SIG-M5 (cell line): ENCODE results near the gene TRANK1.

Source experiments
- DNase-seq: peaks from one replicate; lab custom pipeline; 2025; lab: John Stamatoyannopoulos, UW

Gene TRANK1

DNA sequence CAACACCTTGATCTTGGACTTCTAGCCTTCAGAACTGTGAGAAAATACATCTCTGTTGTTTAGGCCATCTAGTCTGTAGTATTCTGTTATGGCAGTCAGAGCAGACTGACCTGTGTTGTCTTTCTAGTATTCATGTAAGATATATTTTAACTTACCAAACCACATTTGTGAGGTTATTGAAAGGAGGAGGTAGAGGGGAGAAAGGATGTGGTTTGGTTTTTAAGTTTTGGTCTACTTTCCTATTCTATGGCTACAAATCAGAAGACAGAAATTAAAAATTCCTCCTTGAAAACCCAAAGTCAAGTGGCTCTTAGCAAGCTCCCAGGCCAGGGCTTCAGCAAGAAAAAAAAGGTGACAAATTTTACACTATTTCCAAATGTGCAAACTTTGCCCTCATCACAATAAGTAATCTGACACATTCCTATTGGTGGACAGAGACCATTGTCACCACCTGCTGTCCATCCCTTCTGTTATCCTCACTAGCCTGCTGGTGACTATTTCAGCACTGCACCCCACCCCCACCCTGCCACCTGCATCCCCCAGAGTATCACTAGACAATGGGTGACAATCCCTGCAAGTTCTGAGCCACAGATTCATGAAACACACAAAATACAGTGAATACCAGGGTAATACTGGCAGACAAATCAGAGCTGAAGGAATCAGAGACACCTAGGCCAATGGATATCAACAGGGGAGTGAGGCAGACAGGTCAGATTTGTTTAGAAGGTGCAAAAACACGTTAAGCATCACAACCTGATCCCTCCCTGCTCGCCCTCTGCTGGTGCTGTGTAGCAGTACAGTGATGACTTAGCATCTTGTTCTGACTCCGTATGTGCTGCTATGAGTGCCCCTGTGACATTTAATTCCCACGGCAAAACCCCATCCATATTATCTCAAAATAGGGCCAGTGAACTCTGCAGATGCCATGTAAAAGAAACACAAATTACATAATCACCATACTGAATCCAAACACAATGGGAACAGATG, 101.5 kb downstream of the TRANK1 start:
- no peak for DNase-seq

DNA sequence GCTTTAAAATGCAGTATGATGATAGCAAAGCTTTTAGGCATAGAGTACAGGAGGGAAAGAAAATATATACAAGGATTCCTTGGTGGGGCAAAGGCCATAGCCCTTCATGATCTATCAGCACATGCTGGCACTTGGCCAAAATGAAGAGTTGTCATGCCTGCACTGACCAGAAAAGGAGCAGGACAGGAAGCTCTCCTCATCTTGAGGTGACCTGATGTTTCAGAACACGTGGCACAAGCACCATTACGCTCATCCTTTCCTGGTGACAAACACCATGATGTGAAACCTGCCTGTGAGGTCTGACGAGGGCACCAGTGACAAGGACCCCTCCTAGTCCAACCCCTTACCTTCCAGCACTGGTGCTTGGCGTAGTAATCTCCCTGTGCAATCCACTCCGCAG, 102.6 kb downstream of the TRANK1 start:
- no peak for DNase-seq

DNA sequence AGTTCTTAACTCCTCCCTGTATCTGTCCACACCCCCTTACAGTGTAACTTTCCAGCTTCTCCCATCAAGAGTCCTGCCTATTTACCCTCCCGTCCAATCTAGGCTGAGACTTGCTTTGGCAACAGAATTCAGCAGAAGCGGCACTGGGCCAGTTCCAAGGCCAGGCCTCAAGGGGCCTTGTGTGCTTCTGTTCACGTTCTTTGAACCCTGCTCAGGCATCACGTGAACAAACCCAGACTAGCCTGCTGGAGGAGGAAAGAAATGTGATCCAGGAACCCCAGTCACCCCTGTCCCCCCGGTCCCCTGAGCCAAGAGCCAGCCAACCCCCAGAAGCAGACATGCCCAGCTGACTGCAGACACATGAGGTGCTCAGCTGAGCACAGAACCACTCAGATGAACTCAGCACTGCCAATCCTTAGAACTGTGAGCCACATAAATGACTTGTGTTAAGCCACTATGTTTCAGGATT, 104.4 kb downstream of the TRANK1 start:
- DNase-seq: no peak

GRCh38 chr3:36837089-36837488, 107.8 kb downstream of the TRANK1 start:
- no peak for DNase-seq

DNA sequence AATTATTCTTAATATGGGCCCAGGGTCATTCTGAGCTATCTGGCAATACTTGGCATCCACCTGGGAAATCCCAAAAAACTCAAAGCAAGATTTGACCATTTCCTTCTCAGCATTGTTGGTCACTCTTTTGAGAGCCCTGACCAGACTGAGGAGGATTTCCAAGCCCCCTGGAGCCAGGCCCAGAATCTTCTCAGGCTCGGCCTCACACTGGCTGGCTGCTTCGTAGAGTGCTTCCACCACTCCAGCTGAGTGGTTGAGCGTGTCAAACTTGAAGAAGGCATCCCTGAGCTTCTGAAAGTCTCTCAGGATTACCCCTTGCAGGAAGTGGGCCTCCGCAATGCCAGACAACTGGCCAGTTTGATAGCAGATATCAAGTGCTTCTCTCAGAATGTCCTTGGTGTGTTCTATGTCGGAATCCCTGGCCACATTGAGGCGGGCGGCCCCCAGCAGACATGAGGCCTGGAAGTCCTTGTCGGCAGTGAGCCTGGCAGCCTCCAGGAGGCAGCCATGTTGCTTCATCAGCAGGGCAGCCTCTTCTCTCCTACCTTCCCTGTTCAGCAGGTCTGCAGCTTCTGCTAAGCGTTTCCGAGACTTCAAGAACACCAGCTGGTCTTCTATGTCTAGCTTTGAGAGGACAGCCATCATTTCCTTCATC, 111.6 kb downstream of the TRANK1 start:
- no peak for DNase-seq

DNA sequence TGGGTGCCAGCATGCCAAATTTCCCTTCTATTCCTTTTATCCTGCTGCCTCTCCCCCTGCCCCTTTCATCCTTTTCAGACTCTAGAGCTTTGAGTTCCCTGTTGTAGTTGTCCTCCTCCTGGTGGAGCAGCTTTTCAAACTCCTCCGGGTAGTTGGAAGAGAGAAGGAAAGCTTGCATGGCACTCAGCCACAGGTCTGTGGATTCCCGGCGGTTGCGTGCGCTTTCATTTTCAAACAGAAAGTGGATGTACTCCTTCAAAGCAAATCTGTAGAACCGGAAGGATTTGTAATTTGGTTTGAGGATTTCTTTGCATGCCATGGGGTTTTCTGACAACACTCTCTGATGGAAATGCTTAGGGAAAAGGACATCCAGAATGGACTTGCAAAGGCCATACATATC, 112.4 kb downstream of the TRANK1 start:
- DNase-seq: no peak

DNA sequence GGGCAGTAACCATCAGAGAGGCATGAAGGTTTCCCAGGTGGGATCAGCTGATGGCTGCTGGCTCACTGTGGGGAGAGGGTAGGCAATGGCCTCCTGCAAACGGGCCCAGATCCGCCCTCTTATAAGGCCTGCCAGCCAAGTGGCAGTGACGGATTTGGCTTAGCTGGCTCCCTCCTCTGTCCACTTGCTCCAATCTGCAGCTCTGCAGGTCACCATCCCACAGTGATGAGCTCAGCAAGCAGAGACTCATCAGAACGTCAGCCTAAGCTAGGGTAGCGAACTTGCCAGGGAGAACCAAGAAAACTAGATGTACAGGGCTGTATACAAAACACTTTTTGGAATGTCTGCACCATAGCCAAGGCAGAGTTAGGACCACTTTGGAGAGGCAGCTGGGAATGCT, 117.7 kb downstream of the TRANK1 start:
- DNase-seq: no peak

- DNase-seq: no peak
Measured at GRCh38 chr3:36826240-36826639, 118.6 kb downstream of the TRANK1 start.

DNA sequence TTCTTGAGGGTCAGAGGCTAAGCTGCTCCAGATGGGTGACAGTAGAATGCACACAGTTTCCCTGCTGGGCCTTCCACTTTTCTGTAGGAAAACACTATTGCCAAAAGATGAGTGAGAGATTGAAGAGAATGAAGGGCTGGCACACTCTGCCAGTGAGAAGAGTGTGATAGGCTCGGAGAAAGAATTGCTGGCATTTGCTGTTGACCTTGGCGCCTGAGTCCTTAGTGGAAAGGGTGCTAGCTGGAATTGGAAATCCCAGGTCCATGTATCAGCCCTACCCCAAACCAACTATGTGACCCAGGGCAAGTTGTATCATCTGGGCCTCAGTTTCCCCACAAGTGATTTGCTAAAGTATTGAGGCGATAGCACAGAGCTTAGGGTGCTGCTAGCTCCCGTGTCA, 120.4 kb downstream of the TRANK1 start:
- no peak for DNase-seq

DNA sequence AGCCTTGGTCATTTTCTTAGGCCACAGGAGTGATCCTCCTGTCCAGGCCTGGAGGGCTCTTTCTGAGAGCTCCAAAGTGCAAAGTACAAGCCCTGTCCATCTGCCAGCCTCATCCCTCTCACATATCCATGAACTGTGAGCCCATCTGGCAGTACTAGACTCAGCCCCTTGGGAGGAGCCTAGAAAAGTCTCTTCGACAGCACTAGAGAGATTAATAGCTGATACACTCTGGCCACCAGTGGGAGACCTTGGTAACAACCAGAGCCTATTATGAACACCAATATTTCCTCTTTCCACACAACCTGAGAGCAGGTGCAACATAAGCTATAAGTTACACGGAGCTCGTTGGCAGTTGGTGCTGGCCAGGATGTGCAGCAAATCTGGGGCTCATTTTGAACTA, 121.0 kb downstream of the TRANK1 start:
- DNase-seq: no peak

DNA sequence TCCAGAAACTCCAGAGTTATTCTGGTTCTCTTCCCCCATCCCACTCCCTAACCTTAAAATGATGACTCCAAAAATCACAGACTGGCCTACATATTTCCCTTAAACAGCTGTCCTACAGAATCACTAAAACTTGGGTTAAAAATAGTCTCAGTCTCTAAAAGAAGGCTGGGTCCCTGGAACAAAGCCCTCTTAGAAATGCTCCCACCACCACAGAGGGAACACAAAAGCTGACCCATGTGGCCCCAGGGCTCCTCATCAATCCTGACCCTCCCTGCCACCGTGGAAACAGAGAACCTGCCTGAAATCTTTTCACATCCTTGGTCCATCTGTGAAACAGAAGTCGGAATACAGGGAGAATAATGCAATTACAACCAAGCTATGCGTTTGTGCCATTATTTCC, 124.8 kb downstream of the TRANK1 start:
- DNase-seq: no peak

DNA sequence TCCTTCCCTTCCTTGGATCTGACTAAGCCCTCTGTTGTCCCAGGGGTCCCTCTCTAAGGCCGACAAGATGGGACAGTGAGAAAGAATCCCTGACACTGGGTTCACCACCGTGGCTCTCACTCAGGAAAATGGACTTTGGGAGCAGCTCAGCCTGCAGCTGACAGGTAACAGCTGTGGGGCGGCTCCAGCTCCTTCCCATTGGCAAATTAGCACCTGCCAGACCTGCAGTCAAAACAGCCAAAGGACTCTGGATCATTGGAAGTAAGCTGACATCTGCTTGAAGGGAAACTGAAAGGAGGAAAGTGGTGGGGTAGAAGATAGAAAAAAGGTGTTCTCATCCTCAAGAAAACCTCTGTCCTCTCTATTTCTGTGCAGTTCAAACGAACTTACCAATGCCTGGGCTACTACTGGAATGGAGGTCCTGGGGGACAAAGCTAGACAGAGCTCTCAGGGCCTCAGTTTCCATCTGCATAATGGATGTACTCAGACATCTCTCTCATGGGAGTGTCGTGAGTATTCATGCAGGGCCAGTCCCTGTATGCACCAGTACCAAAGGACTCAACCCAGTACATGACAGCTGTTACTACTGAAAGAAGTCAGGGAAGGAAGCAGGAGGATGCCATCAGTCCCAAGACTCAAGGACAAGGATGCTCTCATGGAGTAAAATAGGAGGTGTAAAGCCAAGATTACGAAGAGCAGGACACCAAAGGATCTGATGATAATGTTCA, 126.9 kb downstream of the TRANK1 start:
- no peak for DNase-seq

- DNase-seq: no peak
Measured at GRCh38 chr3:36815375-36815774, 129.5 kb downstream of the TRANK1 start.

- no peak for DNase-seq
Measured at GRCh38 chr3:36814776-36815175, 130.1 kb downstream of the TRANK1 start.

GRCh38 chr3:36814066-36814717, 130.7 kb downstream of the TRANK1 start:
- DNase-seq: no peak

GRCh38 chr3:36813305-36813704, 131.5 kb downstream of the TRANK1 start:
- no peak for DNase-seq

DNA sequence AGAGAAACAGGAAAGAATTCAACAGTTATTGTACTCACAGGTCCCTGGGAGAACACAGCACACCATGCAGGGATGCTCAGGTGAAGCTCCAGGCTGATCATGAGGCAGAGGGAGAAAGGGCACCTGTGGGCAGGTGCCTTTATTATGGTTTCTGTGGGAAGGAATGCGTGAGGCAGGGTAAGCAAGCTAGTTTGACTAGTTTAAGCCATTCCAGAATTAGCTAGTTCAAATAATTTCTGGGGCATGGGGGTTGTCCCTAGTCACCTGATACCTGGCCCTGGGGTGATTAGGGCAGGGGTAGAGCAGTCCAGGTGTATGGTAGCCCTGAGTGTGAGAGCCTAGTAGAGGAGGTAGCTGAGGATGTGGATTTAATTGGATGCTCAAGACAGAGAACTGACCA, 132.6 kb downstream of the TRANK1 start:
- no peak for DNase-seq

DNA sequence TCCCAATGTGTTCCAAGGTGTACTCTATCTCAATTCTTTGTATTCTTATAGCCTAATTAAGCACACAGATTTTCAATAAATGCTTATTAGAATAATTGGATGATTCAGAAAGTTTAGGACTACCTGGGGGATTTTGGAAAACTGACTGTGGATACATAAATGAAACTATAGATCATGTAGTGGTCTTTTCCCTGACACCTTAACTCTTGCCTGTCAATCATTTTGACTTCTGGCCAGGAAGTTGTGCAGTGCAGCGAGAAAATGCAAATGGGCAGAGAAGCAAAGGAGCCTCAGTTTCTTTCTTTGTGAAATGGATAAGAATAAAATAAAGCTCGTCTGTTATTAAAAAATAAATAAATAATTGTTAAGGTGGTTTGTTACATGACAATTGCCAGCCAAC, 133.1 kb downstream of the TRANK1 start:
- no peak for DNase-seq

GRCh38 chr3:36804295-36805055, 140.4 kb downstream of the TRANK1 start:
- DNase-seq: no peak

DNA sequence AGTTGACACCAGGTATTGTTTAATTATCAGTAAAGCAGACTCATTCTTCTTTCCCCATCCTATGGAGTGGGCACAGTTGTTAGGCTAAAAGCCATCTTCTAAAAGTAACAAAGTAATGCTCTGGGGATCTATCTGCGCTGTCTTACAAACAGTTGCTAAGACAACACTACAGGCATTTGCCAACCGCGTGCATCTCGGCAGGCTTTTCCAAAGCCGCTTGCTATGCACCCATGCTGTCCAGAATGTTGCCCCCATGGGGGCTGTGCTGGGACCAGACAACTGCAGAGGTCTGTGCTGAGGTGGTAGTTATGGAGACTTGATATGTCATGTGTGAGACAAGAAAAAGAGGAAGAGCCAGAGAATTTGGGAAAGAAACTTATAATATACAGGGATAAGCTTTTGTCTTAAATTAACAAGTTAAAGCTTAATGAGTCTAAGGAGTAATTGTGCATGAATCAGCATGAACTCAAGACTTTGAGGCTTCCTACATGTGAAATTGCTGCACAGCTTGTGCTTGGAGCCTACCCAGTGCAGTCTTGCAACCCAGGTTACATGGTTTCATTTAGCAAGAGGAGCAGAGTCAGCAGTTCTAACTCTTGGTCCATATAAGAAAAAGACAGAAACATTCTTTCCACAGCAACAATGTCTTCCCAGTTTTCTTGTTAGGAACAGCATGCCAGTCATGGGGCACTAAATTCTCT, 141.6 kb downstream of the TRANK1 start:
- no peak for DNase-seq
